Activated naive CD8-positive, alpha-beta T cell (primary cell): Measurements from ENCODE around the gene SULT6B1.

ENCODE experiments used
- H3K27ac Mint-ChIP-seq: one replicate; pipeline ENCODE4 v1.8.0; 2021; ENCODE audit warnings: mixed read lengths
- H3K27me3 Mint-ChIP-seq: one replicate; pipeline ENCODE4 v1.8.0; 2021; ENCODE audit warnings: mixed read lengths
- H3K36me3 Mint-ChIP-seq: one replicate; pipeline ENCODE4 v1.8.0; 2021; ENCODE audit warnings: mixed read lengths
- H3K4me1 Mint-ChIP-seq: one replicate; pipeline ENCODE4 v1.8.0; 2021; ENCODE audit warnings: low read depth, mixed read lengths
- H3K4me3 Mint-ChIP-seq: one replicate; pipeline ENCODE4 v1.8.0; 2021; ENCODE audit warnings: mild to moderate bottlenecking, mixed read lengths
- H3K9me3 Mint-ChIP-seq: one replicate; pipeline ENCODE4 v1.8.0; 2021; ENCODE audit warnings: low read depth, mixed read lengths

Gene SULT6B1

GRCh38 chr2:37180640-37181039, 7.8 kb downstream of the SULT6B1 start:
- Mint-ChIP-seq H3K27me3 (no peaks in the 10 kb centered on the region), H3K36me3 (no peaks in the 10 kb centered on the region), H3K4me3 (no peak overlapping the region), H3K9me3 (no peaks in the 10 kb centered on the region), H3K27ac (no peak overlapping the region), H3K4me1 (no peaks in the 10 kb centered on the region)

DNA sequence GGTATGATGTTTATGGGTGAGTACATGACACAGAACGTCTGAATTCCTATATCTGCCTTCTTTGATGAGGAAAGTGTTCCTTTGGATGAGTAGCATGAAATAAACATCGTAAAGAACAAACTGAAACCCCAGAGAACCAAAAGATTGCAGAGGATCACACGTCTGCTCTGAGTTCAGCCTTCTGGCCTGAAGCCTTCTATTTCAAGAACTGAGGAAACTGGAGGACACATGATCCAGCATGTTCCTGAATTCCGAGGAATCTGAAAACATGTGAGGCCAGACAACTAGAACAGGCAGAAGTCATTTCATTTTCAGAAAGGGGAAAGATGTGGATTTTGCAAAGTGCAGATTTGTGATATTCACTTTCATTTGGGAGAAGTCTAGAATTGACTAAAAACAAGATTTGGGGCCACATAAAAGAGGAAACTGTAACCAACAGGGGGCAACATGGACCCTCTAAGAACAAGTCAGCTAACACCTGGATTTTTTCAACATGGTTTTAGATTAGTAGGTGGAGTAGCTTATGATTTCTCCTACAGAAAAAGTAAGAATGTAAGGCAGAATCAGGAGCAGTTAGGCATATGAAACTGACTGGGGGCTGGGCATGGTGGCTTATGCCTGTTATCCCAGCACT, 8.3 kb downstream of the SULT6B1 start:
- no peaks in the 10 kb centered on the region for H3K9me3 Mint-ChIP-seq
- no peaks in the 10 kb centered on the region for H3K36me3 Mint-ChIP-seq
- no peak overlapping the region for H3K4me3 Mint-ChIP-seq
- no peaks in the 10 kb centered on the region for H3K4me1 Mint-ChIP-seq
- no peaks in the 10 kb centered on the region for H3K27me3 Mint-ChIP-seq
- no peak overlapping the region for H3K27ac Mint-ChIP-seq

DNA sequence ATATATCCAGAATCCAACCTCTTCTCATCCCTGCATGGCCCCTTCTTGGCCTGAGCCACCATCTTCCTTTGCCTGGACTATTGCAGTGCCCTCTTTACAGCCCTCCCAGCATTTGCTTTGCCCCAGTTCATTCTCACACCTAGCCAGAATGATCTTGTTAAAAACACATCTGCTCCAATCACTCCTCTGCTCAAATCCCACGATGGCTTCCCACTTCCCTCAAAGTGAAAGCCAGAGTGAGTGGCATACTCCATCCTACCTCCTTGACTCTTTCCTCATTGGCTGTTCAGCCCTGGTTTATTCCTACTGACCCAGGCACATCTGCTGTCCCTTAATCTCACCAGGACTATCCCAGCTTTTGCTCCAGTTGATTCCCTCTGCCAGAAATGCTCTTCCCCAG, 14.7 kb downstream of the SULT6B1 start:
- no peak overlapping the region for H3K4me3 Mint-ChIP-seq
- no peaks in the 10 kb centered on the region for H3K4me1 Mint-ChIP-seq
- no peaks in the 10 kb centered on the region for H3K9me3 Mint-ChIP-seq
- H3K27me3 Mint-ChIP-seq: no peaks in the 10 kb centered on the region
- no peak overlapping the region for H3K27ac Mint-ChIP-seq
- no peaks in the 10 kb centered on the region for H3K36me3 Mint-ChIP-seq

DNA sequence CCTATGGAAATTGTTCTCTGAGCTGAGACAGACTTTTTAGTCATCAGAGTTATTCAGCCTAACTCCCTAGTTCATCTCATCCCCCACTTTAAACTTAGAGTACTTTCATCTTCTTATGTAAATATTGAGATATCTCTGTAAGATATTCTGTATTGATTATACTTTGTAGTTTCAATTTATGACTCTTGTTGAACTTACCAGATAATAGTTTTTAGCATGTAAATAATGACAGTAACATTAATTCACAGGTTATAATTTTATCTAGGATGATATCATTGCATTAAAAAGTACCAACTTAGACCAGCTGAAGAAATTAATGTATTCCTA, 16.9 kb downstream of the SULT6B1 start:
- no peaks in the 10 kb centered on the region for H3K4me1 Mint-ChIP-seq
- H3K4me3 Mint-ChIP-seq: no peak overlapping the region
- H3K27me3 Mint-ChIP-seq: no peaks in the 10 kb centered on the region
- no peaks in the 10 kb centered on the region for H3K9me3 Mint-ChIP-seq
- H3K27ac Mint-ChIP-seq: no peak overlapping the region
- H3K36me3 Mint-ChIP-seq: no peaks in the 10 kb centered on the region

GRCh38 chr2:37168217-37168981, 20.1 kb downstream of the SULT6B1 start:
- Mint-ChIP-seq H3K27me3 (no peaks in the 10 kb centered on the region), H3K4me1 (no peaks in the 10 kb centered on the region), H3K36me3 (peaks cover 4% of the 10 kb centered on the region), H3K4me3 (no peak overlapping the region), H3K9me3 (peaks cover 3% of the 10 kb centered on the region), H3K27ac (no peak overlapping the region)

- no peak overlapping the region for H3K27ac Mint-ChIP-seq
- H3K4me1 Mint-ChIP-seq: no peaks in the 10 kb centered on the region
- peaks cover 4% of the 10 kb centered on the region for H3K36me3 Mint-ChIP-seq
- H3K9me3 Mint-ChIP-seq: peaks cover 3% of the 10 kb centered on the region
- no peaks in the 10 kb centered on the region for H3K27me3 Mint-ChIP-seq
- no peak overlapping the region for H3K4me3 Mint-ChIP-seq
These were observed 20.8 kb downstream of the SULT6B1 start for GRCh38 chr2:37167636-37168180.

DNA sequence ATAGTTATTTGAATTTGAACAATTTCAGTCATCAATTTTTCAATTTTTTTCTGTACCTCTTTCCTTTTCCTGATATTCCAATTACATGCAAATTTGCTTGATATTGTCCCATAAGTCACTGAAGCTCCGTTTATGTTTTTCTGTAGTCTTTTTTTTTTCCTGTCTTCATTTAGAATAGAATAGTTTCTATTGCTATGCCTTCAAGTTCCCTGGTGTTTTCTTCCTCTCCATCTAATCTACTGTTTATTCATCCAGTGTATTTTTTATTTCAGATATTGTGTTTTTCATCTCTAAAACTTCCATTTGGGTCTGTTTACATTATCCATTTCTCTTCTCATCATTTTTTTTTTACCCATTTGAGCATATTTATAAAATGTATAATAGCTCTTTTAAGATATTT, 23.7 kb downstream of the SULT6B1 start:
- peaks cover 4% of the 10 kb centered on the region for H3K4me1 Mint-ChIP-seq
- no peaks in the 10 kb centered on the region for H3K27me3 Mint-ChIP-seq
- peaks cover 3% of the 10 kb centered on the region for H3K9me3 Mint-ChIP-seq
- peaks cover 4% of the 10 kb centered on the region for H3K36me3 Mint-ChIP-seq
- no peak overlapping the region for H3K27ac Mint-ChIP-seq
- no peak overlapping the region for H3K4me3 Mint-ChIP-seq

- Mint-ChIP-seq H3K27ac (peak within 1 kb of the TSS; percentile 95), H3K4me3 (peak within 1 kb of the TSS; percentile 96), H3K4me1 (peaks cover 52% of the 10 kb centered on the region), H3K36me3 (peaks cover 18% of the 10 kb centered on the region), H3K27me3 (no peaks in the 10 kb centered on the region), H3K9me3 (peaks cover 11% of the 10 kb centered on the region)
These were observed 31.4 kb downstream of the SULT6B1 start, which contains the start of gene EIF2AK2 for GRCh38 chr2:37156857-37157714. Gene EIF2AK2 (minus strand): TSS chr2:37156980. CDS start chr2:37147806, 9,174 bp downstream.

DNA sequence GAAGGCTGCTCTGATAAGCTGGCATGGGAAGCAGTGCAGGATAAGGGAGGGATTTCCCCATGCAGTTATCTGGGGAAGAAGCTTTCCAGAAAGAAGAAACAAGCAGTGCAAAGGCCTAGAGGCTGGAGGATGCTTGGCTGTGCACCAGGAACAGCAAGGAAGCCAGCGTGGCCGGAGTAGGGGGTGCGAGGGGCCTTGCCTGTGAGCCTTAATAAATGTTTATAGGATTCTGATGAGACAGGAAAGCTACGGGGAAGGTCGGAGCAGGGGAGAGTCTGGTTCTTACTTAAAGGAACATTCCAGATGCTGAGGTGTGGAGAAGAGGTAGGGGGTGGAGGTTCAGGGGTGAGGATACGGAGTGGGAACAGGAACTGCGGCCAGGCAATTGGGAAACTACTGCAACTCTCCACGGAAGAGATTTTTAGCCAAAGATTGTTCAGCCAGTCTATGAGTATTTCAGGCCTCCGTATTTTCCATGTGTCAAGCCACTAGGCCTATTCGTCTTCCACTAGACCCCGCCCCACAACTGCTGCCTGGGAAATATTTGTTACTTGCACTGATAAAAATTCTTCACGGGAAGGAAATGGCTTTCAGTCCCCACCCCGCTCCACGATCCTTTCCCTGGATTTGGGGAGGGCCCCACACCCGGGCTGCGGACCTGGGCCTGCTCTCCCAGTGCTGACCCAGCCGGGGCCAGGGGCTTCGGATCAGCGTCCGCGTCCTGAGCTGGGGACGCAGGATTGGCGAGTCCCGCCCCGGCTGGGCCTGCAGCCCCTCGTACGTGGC, 32.2 kb downstream of the SULT6B1 start:
- peaks cover 11% of the 10 kb centered on the region for H3K9me3 Mint-ChIP-seq
- peak overlapping the region; percentile 95 for H3K27ac Mint-ChIP-seq
- H3K4me1 Mint-ChIP-seq: peaks cover 54% of the 10 kb centered on the region
- H3K4me3 Mint-ChIP-seq: peak overlapping the region; percentile 96
- H3K36me3 Mint-ChIP-seq: peaks cover 18% of the 10 kb centered on the region
- H3K27me3 Mint-ChIP-seq: no peaks in the 10 kb centered on the region

DNA sequence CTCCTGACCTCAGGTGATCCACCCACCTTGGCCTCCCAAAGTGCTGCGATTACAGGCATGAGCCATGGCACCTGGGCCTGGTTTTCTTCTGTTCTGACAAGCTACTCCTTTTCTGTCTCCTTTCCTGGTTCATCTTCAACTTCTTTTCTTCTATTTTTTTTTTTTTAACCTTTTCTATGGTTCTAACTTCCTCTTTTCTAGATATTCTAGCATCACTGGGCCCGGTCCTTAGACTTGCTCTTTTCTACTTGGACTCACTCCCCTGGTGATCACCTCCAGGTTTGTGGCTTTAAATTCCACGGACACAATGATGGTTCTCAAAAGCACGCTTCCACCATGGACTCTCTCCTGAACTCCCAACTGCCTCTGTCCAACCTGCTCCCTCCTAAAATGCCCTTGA, 33.7 kb downstream of the SULT6B1 start:
- H3K4me3 Mint-ChIP-seq: peak overlapping the region; percentile 96
- H3K36me3 Mint-ChIP-seq: peaks cover 18% of the 10 kb centered on the region
- no peaks in the 10 kb centered on the region for H3K27me3 Mint-ChIP-seq
- peaks cover 63% of the 10 kb centered on the region for H3K4me1 Mint-ChIP-seq
- peak overlapping the region; percentile 95 for H3K27ac Mint-ChIP-seq
- H3K9me3 Mint-ChIP-seq: peaks cover 11% of the 10 kb centered on the region

GRCh38 chr2:37153224-37153623, 35.2 kb downstream of the SULT6B1 start:
- Mint-ChIP-seq H3K4me3 (no peak overlapping the region), H3K27me3 (no peaks in the 10 kb centered on the region), H3K27ac (no peak overlapping the region), H3K36me3 (peaks cover 18% of the 10 kb centered on the region), H3K4me1 (peaks cover 59% of the 10 kb centered on the region), H3K9me3 (peaks cover 11% of the 10 kb centered on the region)

DNA sequence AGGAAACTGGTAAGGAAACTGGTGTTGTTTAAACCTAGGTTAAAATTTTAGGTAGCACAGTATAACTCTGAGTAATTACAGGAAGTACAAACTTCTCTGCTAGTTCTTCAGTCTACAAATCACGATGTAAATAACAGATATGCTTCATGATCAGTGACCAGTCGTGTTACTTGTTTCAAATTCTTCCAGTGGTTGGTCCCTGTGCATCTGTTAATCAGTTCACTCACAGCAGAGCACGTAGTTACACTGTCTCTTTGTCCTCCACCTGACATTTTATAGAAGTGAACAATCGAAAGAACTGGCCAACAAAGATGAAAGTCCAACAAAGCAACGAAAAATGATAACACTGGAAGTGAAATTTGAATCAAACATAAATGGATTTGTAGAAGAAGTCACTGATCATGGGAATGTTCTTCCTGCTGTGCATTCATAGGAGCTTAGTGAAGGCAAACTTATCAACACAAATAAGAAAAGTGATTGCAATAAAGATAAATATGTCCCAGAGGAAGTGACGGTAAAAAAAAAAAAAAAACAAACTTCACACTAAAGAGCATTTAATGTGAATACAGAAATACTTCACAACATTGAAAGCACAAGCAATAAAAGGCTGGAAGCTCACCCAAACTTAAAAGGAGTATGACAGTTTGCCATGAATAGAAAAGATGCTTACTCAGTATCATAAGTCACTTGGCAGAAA, 38.7 kb downstream of the SULT6B1 start:
- H3K4me1 Mint-ChIP-seq: peaks cover 34% of the 10 kb centered on the region

DNA sequence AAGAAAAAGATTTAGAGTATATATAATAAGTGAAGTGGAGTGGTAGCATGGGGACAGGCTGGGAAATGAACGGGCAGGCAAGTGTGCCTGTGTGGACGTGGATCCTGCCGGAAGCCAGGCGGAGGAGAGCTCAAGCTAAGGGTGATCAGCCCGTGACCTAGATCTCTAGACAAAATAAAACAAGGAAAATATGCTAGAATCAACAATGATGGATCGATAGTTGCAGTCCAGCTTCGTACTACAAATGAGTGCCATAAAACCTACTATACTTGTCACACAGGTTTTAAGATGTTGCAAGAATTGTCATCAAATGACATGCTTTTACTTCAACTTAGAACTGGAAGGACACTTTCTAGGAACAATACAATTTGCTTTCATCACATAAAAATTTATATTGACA, 40.1 kb downstream of the SULT6B1 start:
- Mint-ChIP-seq H3K9me3 (peaks cover 5% of the 10 kb centered on the region), H3K4me1 (peaks cover 27% of the 10 kb centered on the region), H3K4me3 (no peak overlapping the region), H3K27ac (no peak overlapping the region), H3K36me3 (peaks cover 6% of the 10 kb centered on the region), H3K27me3 (no peaks in the 10 kb centered on the region)

More for the DNA sequence above, 38.7 kb downstream of the SULT6B1 start:
- no peaks in the 10 kb centered on the region for H3K27me3 Mint-ChIP-seq
- H3K9me3 Mint-ChIP-seq: peaks cover 11% of the 10 kb centered on the region
- peaks cover 13% of the 10 kb centered on the region for H3K36me3 Mint-ChIP-seq
- H3K4me3 Mint-ChIP-seq: no peak overlapping the region
- no peak overlapping the region for H3K27ac Mint-ChIP-seq

DNA sequence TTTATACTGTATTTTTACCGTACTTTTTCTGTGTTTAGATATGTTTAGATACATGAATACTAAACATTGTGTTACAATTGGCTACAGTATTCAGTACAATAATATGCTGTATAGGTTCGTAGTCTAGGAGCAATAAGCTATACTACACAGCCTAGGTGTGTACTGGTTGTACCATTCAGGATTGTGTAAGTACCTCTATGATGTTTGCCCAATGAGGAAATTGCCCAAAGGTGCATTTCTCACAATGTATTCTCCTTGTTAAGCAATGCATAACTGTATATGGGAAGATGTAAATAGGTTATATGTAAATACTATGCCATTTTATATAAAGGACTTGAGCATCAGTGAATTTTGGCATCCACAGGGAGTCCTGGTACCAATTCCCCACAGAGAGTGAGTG, 42.4 kb downstream of the SULT6B1 start:
- no peaks in the 10 kb centered on the region for H3K9me3 Mint-ChIP-seq
- H3K36me3 Mint-ChIP-seq: peaks cover 3% of the 10 kb centered on the region
- H3K27ac Mint-ChIP-seq: no peak overlapping the region
- no peaks in the 10 kb centered on the region for H3K27me3 Mint-ChIP-seq
- peaks cover 11% of the 10 kb centered on the region for H3K4me1 Mint-ChIP-seq
- no peak overlapping the region for H3K4me3 Mint-ChIP-seq
